Chondrocyte (in vitro differentiated cells): ENCODE measurements around the gene ELF1. TPM values are rescaled to one million over a fixed set of nuclear protein-coding genes. Genes with fewer than 3 reads are reported as not detected.
A peak's percentile ranks its signal among the peaks of the same experiment; 100 is the strongest.

Source experiments
- DNase-seq: peaks from one replicate; pipeline ENCODE4 v3.0.0; 2021; ENCODE audit warnings: mixed read lengths, low spot score
- H3K27ac Mint-ChIP-seq: one replicate; pipeline ENCODE4 v1.8.0; 2021; ENCODE audit warnings: mild to moderate bottlenecking, moderate library complexity, mixed read lengths; ENCODE audit not compliant: unreplicated experiment
- H3K27me3 Mint-ChIP-seq: 2 replicates; pipeline ENCODE4 v1.8.0; 2021; ENCODE audit warnings: low read depth, mixed read lengths
- H3K36me3 Mint-ChIP-seq: 2 replicates; pipeline ENCODE4 v1.8.0; 2021; ENCODE audit warnings: low read depth, mixed read lengths
- H3K4me1 Mint-ChIP-seq: 2 replicates; pipeline ENCODE4 v1.8.0; 2021; ENCODE audit warnings: low read depth, mild to moderate bottlenecking, mixed read lengths
- H3K4me3 Mint-ChIP-seq: one replicate; pipeline ENCODE4 v1.8.0; 2021; ENCODE audit warnings: mild to moderate bottlenecking, moderate library complexity, mixed read lengths; ENCODE audit not compliant: unreplicated experiment
- H3K9me3 Mint-ChIP-seq: 2 replicates; pipeline ENCODE4 v1.8.0; 2021; ENCODE audit warnings: low read depth, mixed read lengths
- total RNA-seq: library from RNA; stranded (reverse); gene quantifications from 3 replicates; pipeline ENCODE4 v1.2.1, GENCODE V29; 2021
- TF ChIP-seq, protein P1 (sequence below): fragments of 200-600 bp; sonication (generic); IDR thresholded peaks from 2 replicates; pipeline ENCODE4 v1.5.0; 2021; ENCODE audit warnings: antibody characterized with exemption, mild to moderate bottlenecking, moderate library complexity

Gene ELF1
- total RNA-seq, 1 donor from 2014 or later: 45.8 TPM

DNA sequence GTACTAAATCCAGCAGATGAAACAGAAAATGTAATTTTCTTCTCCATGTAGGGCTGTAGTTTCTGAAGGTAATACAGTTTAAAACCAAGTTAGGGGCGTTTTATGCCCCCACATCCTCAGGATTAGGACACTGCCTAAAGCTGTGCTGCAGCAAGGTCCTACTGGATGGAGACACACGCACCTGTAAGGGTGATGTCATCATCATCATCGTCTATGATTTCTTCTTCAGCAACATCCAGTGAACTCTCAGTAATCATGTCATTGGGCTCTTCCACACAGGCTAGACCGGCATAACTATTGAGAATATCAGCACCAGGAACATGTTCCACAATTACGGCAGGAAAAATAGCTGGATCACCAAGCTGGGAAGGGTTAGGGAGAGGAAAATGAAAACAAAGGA, 60.5 kb downstream of the ELF1 start:
- Mint-ChIP-seq H3K27ac (no peak overlapping the region), H3K36me3 (peaks cover 18% of the 10 kb centered on the region), H3K4me3 (no peak overlapping the region), H3K9me3 (no peaks in the 10 kb centered on the region), H3K27me3 (no peaks in the 10 kb centered on the region), H3K4me1 (no peaks in the 10 kb centered on the region)
- DNase-seq: no peak
- TF ChIP-seq, protein P1, sequence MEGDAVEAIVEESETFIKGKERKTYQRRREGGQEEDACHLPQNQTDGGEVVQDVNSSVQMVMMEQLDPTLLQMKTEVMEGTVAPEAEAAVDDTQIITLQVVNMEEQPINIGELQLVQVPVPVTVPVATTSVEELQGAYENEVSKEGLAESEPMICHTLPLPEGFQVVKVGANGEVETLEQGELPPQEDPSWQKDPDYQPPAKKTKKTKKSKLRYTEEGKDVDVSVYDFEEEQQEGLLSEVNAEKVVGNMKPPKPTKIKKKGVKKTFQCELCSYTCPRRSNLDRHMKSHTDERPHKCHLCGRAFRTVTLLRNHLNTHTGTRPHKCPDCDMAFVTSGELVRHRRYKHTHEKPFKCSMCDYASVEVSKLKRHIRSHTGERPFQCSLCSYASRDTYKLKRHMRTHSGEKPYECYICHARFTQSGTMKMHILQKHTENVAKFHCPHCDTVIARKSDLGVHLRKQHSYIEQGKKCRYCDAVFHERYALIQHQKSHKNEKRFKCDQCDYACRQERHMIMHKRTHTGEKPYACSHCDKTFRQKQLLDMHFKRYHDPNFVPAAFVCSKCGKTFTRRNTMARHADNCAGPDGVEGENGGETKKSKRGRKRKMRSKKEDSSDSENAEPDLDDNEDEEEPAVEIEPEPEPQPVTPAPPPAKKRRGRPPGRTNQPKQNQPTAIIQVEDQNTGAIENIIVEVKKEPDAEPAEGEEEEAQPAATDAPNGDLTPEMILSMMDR: no peak

DNA sequence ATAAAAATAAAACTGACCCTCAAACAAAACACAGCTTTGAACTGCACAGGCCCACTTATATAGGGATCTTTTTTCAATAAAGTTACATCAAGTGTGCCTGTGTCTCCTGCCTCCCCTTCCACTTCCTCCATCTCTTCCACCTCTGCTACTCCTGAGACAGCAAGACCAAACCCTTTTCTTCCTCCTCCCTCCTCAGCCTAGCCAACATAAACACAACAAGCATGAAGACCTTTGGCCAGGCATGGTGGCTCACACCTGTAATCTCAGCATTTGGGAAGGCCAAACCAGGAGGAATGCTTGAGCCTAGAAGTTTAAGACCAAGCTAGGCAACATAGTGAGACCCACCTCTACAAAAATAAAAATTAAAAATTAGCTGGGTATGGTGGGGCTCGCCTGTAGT, 72.6 kb downstream of the ELF1 start:
- no peak overlapping the region for H3K27ac Mint-ChIP-seq
- TF ChIP-seq, protein P1: no peak
- no peaks in the 10 kb centered on the region for H3K9me3 Mint-ChIP-seq
- peaks cover 15% of the 10 kb centered on the region for H3K4me1 Mint-ChIP-seq
- no peak overlapping the region for H3K4me3 Mint-ChIP-seq
- no peak for DNase-seq
- H3K36me3 Mint-ChIP-seq: peaks cover 26% of the 10 kb centered on the region
- H3K27me3 Mint-ChIP-seq: no peaks in the 10 kb centered on the region

DNA sequence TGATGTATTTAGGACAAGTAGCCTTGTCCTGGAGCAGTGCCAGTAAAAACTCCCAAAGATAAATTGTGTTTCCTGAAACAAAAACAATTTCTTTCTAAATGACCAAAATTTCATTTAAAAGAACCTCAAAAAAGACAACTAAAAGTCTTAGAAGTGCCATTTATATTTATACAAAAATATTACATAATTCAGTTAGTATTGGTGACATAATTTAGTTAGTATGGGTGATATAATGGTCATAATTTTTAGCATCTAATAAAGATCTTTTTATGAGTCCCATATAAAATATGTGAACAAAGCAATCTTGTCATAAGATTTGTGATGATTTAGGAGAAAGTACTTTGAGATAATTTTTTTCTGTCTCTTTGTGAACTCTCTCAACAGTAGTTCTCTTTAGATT, 76.0 kb downstream of the ELF1 start:
- peaks cover 22% of the 10 kb centered on the region for H3K36me3 Mint-ChIP-seq
- peaks cover 15% of the 10 kb centered on the region for H3K4me1 Mint-ChIP-seq
- no peak overlapping the region for H3K4me3 Mint-ChIP-seq
- peak overlapping the region; percentile 45 for H3K27ac Mint-ChIP-seq
- TF ChIP-seq, protein P1: no peak
- H3K27me3 Mint-ChIP-seq: no peaks in the 10 kb centered on the region
- no peak for DNase-seq
- H3K9me3 Mint-ChIP-seq: no peaks in the 10 kb centered on the region

DNA sequence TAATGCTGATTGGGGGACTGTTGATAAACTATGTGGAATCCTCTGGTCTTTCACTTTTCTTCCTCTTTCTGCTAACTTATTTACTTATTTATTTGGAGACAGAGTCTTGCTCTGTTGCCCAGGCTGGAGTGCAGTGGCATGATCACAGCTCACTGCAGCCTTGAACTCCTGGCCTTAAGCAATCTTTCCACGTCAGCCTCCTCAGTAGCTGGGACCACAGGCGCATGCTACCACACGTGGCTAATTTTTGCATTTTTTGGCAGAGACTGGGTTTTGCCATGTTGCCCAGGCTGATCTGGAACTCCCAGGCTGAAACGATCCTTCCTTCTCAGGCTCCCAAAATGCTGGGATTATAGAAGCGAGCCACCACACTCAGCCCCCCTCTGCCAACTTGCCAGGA, 77.5 kb downstream of the ELF1 start:
- TF ChIP-seq, protein P1: no peak
- no peaks in the 10 kb centered on the region for H3K27me3 Mint-ChIP-seq
- H3K4me1 Mint-ChIP-seq: peaks cover 15% of the 10 kb centered on the region
- DNase-seq: no peak
- H3K27ac Mint-ChIP-seq: no peak overlapping the region
- peaks cover 16% of the 10 kb centered on the region for H3K36me3 Mint-ChIP-seq
- no peak overlapping the region for H3K4me3 Mint-ChIP-seq
- H3K9me3 Mint-ChIP-seq: no peaks in the 10 kb centered on the region

DNA sequence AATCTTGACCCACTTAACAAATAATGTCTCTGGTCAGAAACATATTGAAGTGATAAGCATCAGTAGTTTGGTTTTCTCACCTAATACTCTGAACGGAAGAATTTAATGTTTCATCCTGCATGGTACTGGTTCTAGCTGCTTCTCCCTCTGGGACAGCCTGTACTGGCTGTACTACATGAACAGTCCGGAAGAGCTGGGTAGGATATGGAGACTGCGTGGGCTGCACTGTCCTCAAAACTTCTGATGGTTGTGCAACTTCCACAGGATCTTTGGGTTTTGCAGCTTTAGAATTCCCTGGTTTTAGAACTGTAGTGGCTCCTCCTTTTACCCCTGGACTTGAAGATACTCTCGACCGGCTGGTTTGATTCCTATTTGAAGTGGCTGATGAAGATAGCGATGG, 78.3 kb downstream of the ELF1 start:
- no peak overlapping the region for H3K4me3 Mint-ChIP-seq
- no peaks in the 10 kb centered on the region for H3K9me3 Mint-ChIP-seq
- TF ChIP-seq, protein P1: no peak

More for the DNA sequence above, 78.3 kb downstream of the ELF1 start:
- DNase-seq: no peak
- peaks cover 16% of the 10 kb centered on the region for H3K36me3 Mint-ChIP-seq
- H3K27me3 Mint-ChIP-seq: no peaks in the 10 kb centered on the region
- no peak overlapping the region for H3K27ac Mint-ChIP-seq
- H3K4me1 Mint-ChIP-seq: peaks cover 15% of the 10 kb centered on the region
